ENCODE results near the gene C9orf85.
"Not testable (repeated sequence)": the region's sequence is repeated elsewhere in the genome, so short reads cannot be mapped to it uniquely, and the experiment has no call there.

Gene C9orf85

DNA sequence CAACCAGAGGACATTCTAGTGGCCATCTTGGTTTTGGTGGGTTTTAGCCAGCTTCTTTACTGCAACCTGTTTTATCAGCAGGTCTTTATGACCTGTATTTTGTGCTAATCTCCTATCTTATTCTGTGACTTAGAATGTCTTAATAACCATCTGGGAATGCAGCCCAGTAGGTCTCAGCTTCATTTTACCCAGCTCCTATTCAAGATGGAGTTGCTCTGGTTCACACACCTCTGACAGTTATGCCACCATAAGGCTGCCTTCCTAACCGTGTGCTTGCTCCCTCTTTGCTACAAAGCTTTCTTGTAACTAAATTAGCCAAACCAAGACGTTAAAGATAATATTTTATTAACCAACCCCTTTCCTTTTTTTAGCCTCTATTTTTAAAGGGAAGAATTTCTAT, 43.2 kb downstream of the C9orf85 start:
- DNase-seq = not testable (repeated sequence)

DNA sequence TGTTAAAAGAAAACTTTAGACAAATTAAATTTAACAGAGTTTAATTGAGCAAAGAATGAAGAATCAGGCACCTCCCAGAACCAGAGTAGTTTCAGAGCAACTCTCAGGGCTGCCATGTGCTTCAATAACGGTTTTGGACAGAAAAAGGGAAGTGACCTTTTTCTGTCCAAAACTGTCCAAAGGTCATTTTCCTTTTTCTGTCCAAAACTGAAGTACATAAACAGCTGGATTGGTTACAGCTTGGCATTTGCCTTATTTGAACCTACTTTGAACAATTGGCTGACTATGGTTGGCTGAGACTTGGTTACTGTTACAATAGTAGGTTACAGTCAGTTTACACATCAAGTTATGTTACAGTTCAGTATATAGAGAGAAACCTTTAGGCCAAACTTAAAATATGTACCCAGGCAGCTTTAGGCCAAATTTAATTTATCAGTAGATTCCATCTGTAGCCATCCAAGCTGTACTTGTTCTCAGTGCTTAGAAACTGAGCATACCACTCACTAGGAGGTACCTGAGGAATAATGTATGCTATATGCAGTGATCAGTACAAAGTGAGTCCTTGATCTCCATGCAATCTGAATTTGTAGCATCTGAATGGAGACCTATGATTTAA, 44.0 kb downstream of the C9orf85 start:
- DNase-seq = no peak

DNA sequence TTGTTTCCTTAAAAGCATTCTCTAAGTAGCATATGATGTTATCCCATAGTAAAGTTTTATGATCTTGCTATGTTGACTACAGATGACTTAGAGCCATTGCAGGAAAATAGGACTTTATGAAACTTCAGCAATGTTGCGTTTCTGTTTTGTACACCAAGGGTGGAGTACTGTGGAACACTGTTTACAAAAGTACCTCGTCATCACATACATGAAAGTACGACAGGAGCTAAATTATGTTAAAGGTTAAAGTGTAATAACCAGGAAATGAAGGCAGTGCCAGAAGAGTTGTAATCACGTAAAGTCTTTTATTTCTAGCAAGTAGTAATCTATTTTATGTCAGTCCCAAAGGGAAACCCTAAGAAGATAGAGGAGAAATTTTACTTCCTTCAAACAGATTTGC, 50.9 kb downstream of the C9orf85 start:
- no peak for DNase-seq

DNA sequence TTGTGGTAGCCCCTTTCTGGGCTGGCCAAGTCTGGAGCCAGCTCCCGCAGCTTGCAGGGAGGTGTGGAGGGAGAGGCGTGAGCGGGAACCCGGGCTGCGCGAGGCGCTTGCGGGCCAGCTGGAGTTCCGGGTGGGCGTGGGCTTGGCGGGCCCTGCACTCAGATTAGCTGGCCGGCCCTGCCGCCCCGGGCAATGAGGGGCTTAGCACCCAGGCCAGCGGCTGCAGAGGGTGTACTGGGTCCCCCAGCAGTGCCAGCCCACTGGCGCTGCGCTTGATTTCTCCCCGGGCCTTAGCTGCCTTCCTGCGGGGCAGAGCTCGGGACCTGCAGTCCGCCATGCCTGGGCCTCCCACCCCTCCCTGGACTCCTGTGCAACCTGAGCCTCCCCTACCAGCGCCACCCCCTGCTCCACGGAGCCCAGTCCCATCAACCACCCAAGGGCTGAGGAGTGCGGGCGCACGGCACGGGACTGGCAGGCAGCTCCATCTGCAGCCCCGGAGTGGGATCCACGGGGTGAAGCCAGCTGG, 52.1 kb downstream of the C9orf85 start:
- DNase-seq = not testable (repeated sequence)

DNA sequence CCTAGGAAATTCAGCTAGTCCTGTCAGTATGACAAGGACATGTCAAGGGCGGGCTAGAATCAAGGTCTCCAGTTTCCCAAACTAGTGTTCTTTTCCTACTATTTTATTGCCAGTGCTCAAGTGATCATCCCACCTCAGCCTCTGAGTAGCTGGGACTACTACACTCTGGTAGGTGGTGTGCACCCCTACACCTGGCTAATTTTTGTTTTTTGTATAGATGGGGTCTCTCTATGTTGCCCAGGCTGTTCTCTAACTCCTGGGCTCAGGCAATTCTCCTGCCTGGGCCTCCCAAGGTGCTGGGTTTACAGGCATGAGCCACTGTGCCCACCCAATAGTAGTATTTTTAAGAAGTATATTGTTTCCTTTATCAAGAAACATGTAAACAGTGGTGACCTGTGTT, 54.0 kb downstream of the C9orf85 start:
- no peak for DNase-seq

DNA sequence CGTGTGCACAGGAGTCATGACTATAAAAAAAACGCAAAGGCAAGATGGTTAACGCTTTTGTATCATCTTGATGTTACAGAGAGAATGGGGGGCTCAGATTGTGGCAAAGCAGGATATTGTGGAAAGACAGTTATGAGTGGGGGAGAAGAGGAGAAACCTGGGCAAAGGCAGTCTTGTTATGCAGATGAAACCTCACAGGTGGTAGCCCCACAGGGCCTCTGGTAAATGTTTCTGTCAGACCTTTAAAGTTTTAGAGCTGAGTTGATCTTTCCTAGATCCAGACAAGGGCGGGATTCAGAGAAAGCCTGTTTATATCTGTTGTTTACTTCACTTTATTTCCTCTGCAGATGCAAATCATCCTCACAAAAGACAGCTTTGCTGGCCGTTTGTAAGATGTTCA, 55.2 kb downstream of the C9orf85 start:
- DNase-seq = no peak

DNA sequence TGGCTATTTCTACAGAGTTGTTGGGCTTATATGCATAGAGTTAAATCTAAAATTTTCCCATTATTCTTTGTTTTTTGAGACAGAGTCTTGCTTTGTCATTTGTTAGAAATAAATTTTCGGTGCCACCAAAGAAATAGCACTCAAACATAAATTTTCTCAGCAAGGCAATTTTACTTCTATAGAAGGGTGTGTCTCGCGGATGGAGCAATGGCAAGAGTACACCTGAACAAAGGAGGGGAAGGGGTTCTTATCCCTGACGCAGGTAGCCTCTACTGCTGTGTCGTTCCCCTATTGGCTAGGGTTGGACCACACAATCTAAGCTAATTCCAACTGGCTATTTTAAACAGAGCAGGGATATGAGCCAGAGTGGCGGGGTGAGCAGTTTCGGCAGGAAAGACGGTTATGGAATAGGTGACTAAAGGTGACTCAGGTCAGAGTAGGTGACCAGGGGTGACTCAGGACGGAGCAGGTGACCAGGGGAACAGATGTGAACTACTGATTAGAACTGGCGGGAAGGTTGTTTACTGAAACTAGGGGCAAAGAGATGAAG, 57.2 kb downstream of the C9orf85 start:
- DNase-seq = no peak

DNA sequence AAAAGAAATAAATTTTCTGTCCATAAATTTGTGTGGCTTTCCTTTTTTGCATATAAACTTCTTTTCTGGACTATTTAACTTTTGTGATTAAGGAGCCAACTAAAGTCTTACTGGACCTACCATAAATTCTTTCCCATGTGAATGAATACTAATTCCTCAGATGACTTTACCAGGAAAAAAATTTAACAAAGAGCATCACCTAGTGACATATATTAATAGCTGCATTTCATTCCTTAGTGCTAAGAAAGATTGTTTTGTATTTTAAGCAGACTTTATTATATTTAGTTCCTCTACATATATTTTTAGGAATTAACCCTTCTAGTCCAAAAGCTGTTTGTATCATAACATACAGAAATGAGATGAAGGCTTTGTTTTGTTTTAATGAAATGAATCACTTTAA, 64.4 kb downstream of the C9orf85 start:
- no peak for DNase-seq

DNA sequence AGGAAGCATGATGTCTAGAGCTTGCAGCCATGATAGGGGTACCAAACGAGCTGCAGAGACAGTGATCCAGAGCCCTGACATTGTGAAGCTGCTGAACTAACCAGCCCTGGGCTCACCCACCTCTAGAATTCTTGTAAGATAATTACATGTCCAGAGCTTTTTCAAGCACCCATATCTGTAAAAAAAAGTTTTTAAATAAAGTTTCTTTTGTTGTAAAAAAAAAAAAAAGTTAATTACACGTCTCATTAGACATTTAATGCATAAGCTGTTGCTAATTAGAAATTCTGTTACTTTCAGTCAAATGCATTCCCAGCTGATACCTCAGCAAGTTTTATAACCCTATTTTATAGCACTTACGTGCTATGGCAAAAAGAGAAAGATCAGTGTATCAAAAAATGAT, 65.6 kb downstream of the C9orf85 start:
- DNase-seq = no peak

DNA sequence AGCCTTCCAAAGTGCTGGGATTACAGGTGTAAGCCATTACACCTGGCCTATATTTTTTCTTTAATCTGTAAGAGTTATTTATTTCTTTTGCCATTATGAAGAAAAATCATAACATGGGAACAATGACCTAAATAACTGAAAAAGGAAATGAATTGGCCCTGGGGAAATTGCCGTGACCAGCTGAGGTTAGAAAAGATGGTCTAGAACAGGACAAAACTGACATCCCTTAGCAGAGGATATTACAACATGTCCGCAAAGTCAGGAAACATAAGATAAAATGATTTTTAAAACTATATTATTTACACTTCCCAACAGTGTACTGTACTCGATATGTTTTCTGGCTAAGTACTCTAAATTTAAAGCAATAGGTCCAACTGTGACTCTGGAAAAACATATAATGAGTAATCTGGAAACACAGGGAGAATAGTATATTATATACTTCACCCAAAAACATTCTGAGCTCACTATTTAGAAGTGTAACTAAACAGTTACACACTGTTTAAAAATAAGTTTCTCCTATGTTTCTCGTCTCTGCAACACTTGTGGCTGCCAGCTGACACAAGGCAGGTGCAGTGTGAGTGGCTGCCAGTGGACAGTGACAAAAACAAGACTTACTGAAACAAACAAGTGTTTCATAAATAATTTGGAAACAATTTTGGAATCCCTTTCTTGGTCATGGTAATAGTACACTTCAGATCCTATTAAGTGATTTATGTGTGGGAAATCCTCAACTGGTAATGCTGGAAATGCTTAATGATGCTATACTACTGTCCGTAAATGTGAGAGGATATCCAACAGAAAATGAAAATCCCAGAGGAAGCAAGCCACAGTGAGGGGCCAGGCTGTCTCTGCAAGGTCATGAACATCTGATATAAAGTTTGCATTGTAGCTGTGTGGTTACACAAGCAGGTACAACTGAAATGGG, 69.1 kb downstream of the C9orf85 start:
- no peak for DNase-seq

DNA sequence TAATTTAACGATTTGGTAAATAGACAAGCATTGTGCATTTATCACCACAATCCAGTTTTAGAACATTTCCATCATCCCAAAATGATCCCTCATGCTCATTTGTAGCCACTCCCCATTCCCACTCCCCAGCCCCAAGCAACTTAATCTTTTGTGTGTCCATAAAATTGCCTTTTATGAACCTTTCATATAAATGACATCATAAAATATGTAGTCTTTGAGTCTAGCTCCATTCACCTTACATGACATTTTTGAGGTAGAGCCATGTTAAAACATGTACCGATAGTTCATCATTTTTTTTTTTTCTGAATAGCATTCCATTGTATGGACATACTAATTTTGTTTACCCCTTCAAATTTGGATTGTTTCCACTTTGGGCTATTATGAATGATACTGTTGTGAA, 70.5 kb downstream of the C9orf85 start:
- DNase-seq = no peak

DNA sequence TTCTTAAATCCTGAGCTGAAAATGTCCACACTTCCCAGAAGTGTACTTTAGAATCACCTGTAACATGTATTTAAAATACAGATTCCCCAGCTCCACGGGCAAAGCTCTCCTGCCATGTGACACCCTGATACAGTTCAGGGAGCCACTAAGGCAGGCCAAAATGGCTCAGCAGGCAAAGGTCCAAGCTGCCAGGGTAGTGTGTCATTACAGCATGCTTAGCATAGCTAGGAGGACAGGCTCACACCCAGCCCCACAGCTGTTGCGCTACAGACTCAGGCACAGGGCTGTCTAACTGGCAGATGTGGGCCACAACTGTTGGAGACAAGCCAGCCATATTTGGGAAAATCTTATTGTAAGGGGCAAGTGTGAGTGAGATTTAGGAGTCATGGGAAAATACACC, 73.0 kb downstream of the C9orf85 start:
- no peak for DNase-seq

DNA sequence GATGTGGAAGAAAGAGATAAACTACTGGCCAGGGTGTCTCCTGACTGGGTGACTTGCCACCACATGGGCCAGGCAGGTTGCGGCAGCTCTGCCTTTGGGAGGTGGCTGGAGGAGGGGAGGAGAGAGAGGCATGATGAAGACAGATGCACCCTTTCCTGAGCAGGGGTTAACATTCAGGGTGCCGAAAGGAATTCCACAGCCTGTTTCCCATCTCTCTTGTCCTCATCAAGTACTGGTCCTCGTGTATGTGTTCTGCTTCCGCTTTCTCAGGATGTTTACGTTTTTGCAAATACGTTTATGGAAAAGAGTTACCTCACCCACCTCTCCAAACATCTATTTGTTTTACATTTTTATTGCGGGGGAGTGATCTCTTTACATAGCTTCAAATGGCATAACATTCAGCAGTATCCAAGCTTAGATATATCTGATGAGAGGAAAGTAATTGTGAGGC, 73.4 kb downstream of the C9orf85 start:
- DNase-seq = no peak

DNA sequence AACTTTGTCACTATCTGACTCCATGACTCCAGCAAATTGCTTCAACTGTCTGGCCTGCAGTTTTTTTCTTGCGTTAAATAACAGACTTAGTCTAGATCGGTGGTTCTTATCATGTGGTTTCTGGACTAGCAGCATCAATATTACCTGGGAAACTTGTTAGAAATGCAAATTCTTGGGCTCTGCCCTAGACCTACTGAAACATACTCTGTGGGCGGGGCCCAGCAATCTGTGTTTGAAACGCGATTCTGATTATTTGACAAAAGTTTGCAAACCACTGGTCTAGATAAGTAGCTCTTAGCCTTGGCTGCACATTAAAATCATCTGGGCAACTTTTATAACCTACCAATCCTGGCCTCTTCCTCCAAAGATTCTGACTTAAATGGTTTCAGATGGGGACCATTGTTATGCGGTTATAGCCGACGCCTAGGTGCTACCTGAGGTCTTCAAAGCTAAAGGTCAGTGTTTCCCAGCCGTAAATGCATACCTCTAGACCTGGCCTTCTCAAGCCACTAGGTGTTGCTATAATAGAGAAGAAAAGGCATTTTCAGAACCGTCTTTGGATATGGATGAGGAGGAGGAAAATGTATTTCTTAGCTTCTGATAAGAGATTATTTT, 74.0 kb downstream of the C9orf85 start:
- DNase-seq = no peak

DNA sequence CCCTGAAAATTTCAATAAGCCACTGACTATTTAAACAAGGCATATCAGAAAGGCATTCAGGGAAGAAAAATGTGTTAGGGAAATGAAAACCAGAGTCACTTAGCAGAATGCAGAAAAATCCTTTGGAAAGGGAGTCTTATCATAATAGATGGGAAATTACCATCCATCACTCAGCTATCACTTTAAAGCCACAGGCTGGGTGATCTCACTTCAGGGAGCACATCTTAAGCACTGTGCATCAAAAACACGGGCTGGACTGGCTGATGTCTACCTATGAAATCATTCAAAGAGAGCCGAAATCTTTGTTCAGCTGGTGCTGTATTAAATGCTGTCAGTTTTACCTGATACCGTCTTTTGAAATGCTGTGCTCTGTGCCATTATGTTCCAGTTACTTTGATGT, 75.5 kb downstream of the C9orf85 start:
- DNase-seq = no peak

DNA sequence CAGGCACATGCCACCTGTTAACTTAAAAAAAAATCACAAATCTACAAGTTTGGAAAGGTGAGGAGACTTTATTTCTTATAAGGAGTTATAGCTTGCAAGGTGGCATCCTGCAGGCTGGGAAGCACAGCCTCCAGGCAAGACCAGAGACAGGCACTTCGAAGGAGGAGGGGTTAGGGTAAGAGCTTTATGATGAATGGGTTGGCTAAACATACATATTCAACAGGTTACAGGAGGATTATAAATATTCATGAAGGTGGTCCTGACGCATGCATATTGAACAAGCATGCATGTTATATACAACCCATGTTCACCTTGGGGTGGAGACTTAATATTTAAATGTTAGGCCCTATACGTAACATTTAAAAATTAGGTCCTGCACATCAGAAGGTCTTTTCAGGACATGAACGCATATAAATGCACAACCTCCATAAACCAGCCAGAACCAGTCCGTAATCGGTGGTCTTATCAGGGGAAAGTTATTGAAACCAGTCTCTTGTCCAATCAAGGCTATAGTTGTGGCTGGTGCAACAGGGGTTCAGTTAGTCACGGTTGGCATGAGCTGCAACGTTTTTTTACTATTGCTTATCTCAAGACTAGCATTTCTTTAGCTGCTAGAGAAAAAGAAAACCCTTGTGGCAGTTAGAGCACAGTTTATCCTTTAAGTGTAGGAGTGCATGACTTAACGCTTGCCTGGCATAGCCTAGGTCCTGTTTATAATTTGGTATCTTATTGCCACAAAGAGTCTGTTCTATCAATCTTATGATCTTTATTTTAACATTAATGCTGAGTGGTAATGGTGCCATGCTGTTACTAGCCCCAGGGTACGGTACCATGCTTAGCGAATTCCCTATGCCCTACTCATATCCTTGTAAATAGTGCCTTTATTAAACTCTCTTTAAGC, 76.3 kb downstream of the C9orf85 start:
- no peak for DNase-seq

DNA sequence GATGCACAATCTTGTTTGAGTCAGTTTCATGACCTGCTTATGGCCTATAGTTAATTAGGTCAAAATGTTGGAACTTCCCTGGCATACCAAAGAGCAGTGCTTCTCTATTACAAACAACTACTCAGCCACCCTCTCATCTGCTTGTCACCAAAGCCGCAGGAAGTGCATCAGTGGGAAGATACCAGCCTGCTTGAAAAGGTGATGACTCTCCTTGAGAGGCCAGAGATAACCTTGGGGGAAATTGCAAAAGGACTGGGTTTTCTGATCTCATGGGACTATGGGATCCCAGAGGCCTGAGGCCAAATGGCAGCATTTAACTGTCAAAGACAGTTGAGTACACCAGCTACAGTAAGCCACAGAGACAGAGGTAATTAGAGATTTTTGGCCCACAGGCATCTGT, 79.0 kb downstream of the C9orf85 start:
- no peak for DNase-seq

DNA sequence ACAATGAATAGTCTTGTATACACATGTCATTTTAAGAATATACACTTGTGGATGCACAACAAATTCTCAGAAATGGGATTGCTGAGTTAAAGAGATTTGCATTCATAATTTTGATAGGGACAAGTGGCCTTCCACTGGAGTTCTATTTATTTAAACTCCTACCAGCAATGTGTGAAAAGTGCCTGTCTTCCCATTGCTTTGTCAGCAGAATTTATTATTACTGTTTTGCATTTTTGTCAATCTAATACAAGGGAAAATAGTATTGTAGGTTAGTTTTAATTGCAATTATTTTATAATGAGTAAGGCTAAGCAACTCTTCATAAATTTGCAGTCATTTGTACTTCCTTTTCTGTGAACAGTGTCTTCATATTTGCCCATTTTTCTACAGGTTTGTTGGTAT, 94.0 kb downstream of the C9orf85 start:
- no peak for DNase-seq

DNA sequence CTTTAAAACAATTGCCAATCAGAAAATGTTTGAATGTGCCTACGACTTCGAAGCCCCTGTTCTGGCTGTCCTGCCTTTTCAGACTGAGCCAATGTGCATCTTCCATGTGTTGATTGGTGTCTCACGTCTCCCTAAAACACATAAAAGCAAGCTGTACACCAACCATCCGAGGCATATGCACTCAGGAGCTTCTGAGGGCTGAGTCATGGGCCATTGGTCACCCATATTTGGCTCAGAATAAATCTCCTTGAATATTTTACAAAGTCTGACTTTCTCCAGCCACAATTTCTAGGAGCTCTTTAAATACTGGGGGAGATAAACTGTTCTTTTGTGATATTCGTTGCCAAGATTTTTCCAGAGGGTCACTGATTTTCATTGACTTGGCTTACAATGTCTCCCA, 95.1 kb downstream of the C9orf85 start:
- DNase-seq = no peak

DNA sequence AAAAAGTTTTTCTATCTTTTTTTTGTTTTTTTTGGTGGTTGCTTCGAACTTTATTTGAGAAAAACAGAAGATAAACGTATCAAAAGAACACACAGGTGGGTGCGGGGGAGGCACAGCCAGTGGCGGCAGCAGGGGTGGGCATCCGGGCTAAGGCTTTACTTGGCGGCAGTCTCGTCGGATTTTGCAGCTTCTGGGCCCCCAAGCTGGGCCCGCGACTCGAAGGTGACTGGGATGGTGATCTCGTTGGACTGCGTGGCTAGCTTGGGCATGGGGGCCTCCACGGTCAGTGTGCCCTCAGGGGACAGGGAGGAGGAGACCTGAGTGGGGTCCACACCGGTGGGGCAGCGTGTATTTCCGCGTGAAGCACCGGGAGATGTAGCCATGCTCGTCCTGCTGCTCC, 96.3 kb downstream of the C9orf85 start:
- not testable (repeated sequence) for DNase-seq

DNA sequence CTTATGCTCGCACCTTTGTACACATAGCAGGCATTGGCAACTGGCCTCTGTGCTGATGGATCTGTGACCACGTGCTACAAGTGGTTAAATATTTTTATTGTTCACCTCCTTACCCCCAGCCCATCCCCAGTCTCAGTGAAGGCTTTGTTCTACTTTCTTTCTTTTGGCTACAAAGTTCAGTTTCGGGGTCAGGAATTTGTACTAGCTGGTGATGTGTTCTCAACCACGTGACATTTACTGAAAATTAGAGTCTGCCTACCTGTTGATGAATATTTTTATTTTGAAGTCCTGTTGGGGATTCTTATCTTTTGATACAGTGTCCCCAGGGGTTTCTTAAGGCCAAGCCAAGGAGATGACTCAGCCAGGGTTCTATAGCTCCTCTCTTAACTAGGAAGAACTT, 101.2 kb downstream of the C9orf85 start:
- no peak for DNase-seq

DNA sequence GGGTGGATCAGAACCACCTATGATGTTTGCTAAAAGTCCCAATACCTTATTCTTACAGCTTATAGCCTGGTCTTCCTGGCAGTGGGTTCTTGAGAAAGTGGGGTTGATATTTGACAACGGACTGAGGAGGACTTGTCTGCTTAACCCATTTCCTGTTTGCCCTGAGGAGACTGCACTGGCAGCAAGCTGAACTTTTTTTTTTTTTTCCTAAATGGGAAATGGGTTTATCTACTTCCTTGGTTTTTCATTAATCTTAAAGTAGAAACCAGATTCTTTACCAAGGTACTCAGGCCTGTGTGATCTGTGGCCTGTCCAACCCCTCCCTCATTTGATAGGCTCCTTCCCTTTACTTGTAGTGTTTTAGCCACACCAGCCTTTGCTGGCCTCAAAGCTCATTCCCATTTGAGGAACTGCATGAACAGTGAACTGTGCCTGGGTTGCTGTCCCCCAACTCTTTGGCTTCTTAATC, 101.9 kb downstream of the C9orf85 start:
- DNase-seq = no peak

Data from activated T-cell treated with anti-CD3 and anti-CD28 coated beads for 4 hours (primary cell).